GM23338 (cell line): ENCODE results near the gene CA4. TPM values are rescaled to one million over a fixed set of nuclear protein-coding genes. Genes with fewer than 3 reads are reported as not detected.

Experiments
- ATAC-seq: fragments of 200-7000 bp; cut with Tn5 transposase; 3 replicates; pipeline ENCODE4 v1.9.1; 2020
- DNase-seq: peaks from one replicate; pipeline ENCODE4 v3.0.0-alpha.2; 2015; ENCODE audit warnings: low spot score
- H2AFZ ChIP-seq: fragments of 200-600 bp; sonication (generic); 2 replicates; pipeline ENCODE4 v1.8.0; 2016; ENCODE audit warnings: antibody characterized with exemption, mild to moderate bottlenecking, moderate library complexity
- H3F3A ChIP-seq: fragments of 200-600 bp; sonication (generic); replicated peaks from 2 replicates; pipeline ENCODE4 v1.8.0; 2017; ENCODE audit warnings: antibody characterized with exemption, mixed run types, low read depth
- H3K27ac ChIP-seq: fragments of 200-600 bp; sonication (generic); 2 replicates; pipeline ENCODE4 v1.6.1; 2016; ENCODE audit warnings: low read depth
- H3K27me3 ChIP-seq: fragments of 200-600 bp; sonication (generic); 2 replicates; pipeline ENCODE4 v1.8.0; 2016; ENCODE audit warnings: mild to moderate bottlenecking, mixed run types, moderate library complexity; ENCODE audit not compliant: insufficient read depth
- H3K36me3 ChIP-seq: fragments of 200-600 bp; sonication (generic); 2 replicates; pipeline ENCODE4 v1.8.0; 2016; ENCODE audit warnings: mild to moderate bottlenecking; ENCODE audit not compliant: insufficient read depth
- H3K4me1 ChIP-seq: fragments of 200-600 bp; sonication (generic); 2 replicates; pipeline ENCODE4 v1.8.0; 2016; ENCODE audit warnings: mild to moderate bottlenecking, moderate library complexity; ENCODE audit not compliant: insufficient read depth
- H3K4me2 ChIP-seq: fragments of 200-600 bp; sonication (generic); 2 replicates; pipeline ENCODE4 v1.7.1; 2017; ENCODE audit warnings: mixed run types
- H3K4me3 ChIP-seq: fragments of 200-600 bp; sonication (generic); 2 replicates; pipeline ENCODE4 v1.6.1; 2016; ENCODE audit warnings: mixed run types
- H3K79me2 ChIP-seq: fragments of 200-600 bp; sonication (generic); replicated peaks from 2 replicates; pipeline ENCODE4 v1.8.0; 2017; ENCODE audit warnings: mild to moderate bottlenecking; ENCODE audit not compliant: insufficient read depth
- H3K9me2 ChIP-seq: fragments of 200-600 bp; sonication (generic); 2 replicates; pipeline ENCODE4 v1.8.0; 2017; ENCODE audit not compliant: insufficient read depth
- H4K20me1 ChIP-seq: fragments of 200-600 bp; sonication (generic); replicated peaks from 2 replicates; pipeline ENCODE4 v1.8.0; 2017; ENCODE audit warnings: mild to moderate bottlenecking; ENCODE audit not compliant: insufficient read depth
- H3K27ac Mint-ChIP-seq: 2 replicates; pipeline ENCODE4 v1.8.0; 2020; ENCODE audit warnings: inconsistent platforms, mild to moderate bottlenecking, moderate library complexity, mixed read lengths
- H3K27me3 Mint-ChIP-seq: 3 replicates; pipeline ENCODE4 v1.8.0; 2022; ENCODE audit warnings: low read depth, mild to moderate bottlenecking, moderate library complexity, mixed read lengths, inconsistent platforms; ENCODE audit not compliant: insufficient read depth, poor library complexity
- H3K36me3 Mint-ChIP-seq: 3 replicates; pipeline ENCODE4 v1.8.0; 2021; ENCODE audit warnings: low read depth, mild to moderate bottlenecking, inconsistent platforms, moderate library complexity, mixed read lengths
- H3K4me1 Mint-ChIP-seq: 3 replicates; pipeline ENCODE4 v1.8.0; 2020; ENCODE audit warnings: mild to moderate bottlenecking, inconsistent platforms, mixed read lengths
- H3K4me3 Mint-ChIP-seq: 3 replicates; pipeline ENCODE4 v1.8.0; 2021; ENCODE audit warnings: moderate library complexity, mild to moderate bottlenecking, inconsistent platforms, mixed read lengths
- H3K9me3 Mint-ChIP-seq: 3 replicates; pipeline ENCODE4 v1.8.0; 2020; ENCODE audit warnings: moderate library complexity, mild to moderate bottlenecking, inconsistent platforms, mixed read lengths
- CREB1 ChIP-seq: fragments of 250-450 bp; sonication (Bioruptor Pico); IDR thresholded peaks from 2 replicates; pipeline ENCODE4 v1.5.0; 2020; ENCODE audit warnings: low read depth, mild to moderate bottlenecking, moderate library complexity
- CTCF ChIP-seq, 2 experiments: fragments of 200-600 bp in 1 of 2; sonication (generic) in 1 of 2; conservative IDR thresholded peaks; 2 replicates each; pipeline versions ENCODE4 v1.5.1 to v1.6.1; 2016 to 2017; ENCODE audit warnings: antibody characterized with exemption in 2 of 2, low read depth in 2 of 2, mild to moderate bottlenecking in 2 of 2, moderate library complexity in 1 of 2
- ETS1 ChIP-seq: IDR thresholded peaks from 2 replicates; pipeline ENCODE4 v1.6.1; 2016; ENCODE audit warnings: antibody characterized with exemption
- EZH2phosphoT487 ChIP-seq: fragments of 200-600 bp; sonication (generic); IDR thresholded peaks from one replicate; pipeline ENCODE4 v1.8.1; 2018; ENCODE audit warnings: antibody characterized with exemption; ENCODE audit not compliant: unreplicated experiment
- JUNB ChIP-seq: IDR thresholded peaks from one replicate; pipeline ENCODE4 v1.6.1; 2016; ENCODE audit warnings: antibody characterized with exemption; ENCODE audit not compliant: unreplicated experiment
- POLR2AphosphoS5 ChIP-seq: IDR thresholded peaks from 2 replicates; pipeline ENCODE4 v1.6.1; 2016; ENCODE audit warnings: antibody characterized with exemption, low read depth
- REST ChIP-seq: IDR thresholded peaks from one replicate; pipeline ENCODE4 v1.6.1; 2018; ENCODE audit warnings: antibody characterized with exemption; ENCODE audit not compliant: unreplicated experiment
- ZNF331 ChIP-seq: fragments of 250-450 bp; sonication (Bioruptor Pico); IDR thresholded peaks from 2 replicates; pipeline ENCODE4 v1.5.0; 2020; ENCODE audit warnings: low read depth, mild to moderate bottlenecking, moderate library complexity
- ZNF462 ChIP-seq: fragments of 250-450 bp; sonication (Bioruptor Pico); IDR thresholded peaks from 2 replicates; pipeline ENCODE4 v1.5.0; 2020; ENCODE audit warnings: mild to moderate bottlenecking, moderate library complexity
- polyA plus RNA-seq: library from polyadenylated mRNA; unstranded; fragments of >200 nt; fragmentation: Nextera tagmentation; extraction: Ambion mirVana; gene quantifications from 2 replicates; pipeline ENCODE4 v1.2.1, GENCODE V29; 2016
- total RNA-seq: library from RNA; depleted of rRNA; stranded (reverse); fragments of >200 nt; shearing (Covaris generic); gene quantifications from 2 replicates; pipeline ENCODE4 v1.2.3, GENCODE V29; 2014

Gene CA4
- total and polyA plus RNA-seq, 2 experiments from 2014 or later = 7.6 to 8.2 TPM

- TF ChIP-seq ZNF462 (no peak), ETS1 (no peak)
These were observed 4.5 kb upstream of the CA4 start (continued) for GRCh38 chr17:60145006-60145935.

- Histone ChIP-seq H3K4me2 (peak overlapping the region; percentile 75; the same call in 1 of the 2 replicates), H2AFZ (no peak overlapping the region), H3K36me3 (no peaks in the 10 kb centered on the region), H4K20me1 (no peaks in the 10 kb centered on the region), H3K4me3 (peak overlapping the region; percentile 42; the same call in 1 of the 2 replicates), H3F3A (peaks cover 13% of the 10 kb centered on the region; the same call in 1 of the 2 replicates), H3K4me1 (peaks cover 46% of the 10 kb centered on the region), H3K79me2 (no peaks in the 10 kb centered on the region), H3K27ac (no peak overlapping the region), H3K9me2 (no peaks in the 10 kb centered on the region), H3K27me3 (peaks cover 84% of the 10 kb centered on the region)
- Mint-ChIP-seq H3K27ac (no peak overlapping the region), H3K36me3 (no peaks in the 10 kb centered on the region), H3K4me1 (peaks cover 55% of the 10 kb centered on the region), H3K4me3 (no peak overlapping the region), H3K9me3 (no peaks in the 10 kb centered on the region; the same call in 2 of the 3 replicates), H3K27me3 (peaks cover 58% of the 10 kb centered on the region)
- no peak for ATAC-seq
- no peak for DNase-seq
- no peak for TF ChIP-seq JUNB
- TF ChIP-seq EZH2phosphoT487 = no peak
- TF ChIP-seq REST = no peak
- TF ChIP-seq CREB1 = no peak
- TF ChIP-seq ZNF331 (CRISPR knock-in tag) = no peak
- TF ChIP-seq POLR2AphosphoS5 = no peak
- TF ChIP-seq CTCF (conservative IDR thresholded peaks at IDR 0.05; ENCODE audit: low read depth in 2 of 2) = no peak
- no peak for TF ChIP-seq ETS1
These were observed 3.6 kb upstream of the CA4 start for GRCh38 chr17:60146206-60146605.
